COLO829 (cell line): ENCODE measurements around the gene FAM171A1.
"Not testable (repeated sequence)": the region's sequence is repeated elsewhere in the genome, so short reads cannot be mapped to it uniquely, and the experiment has no call there.

Experiments used
- DNase-seq: peaks from one replicate; pipeline ENCODE4 v3.0.0; 2012; ENCODE audit warnings: low spot score

Gene FAM171A1

GRCh38 chr10:15316871-15317464, 54.1 kb downstream of the FAM171A1 start:
- no peak for DNase-seq

GRCh38 chr10:15316145-15316544, 54.9 kb downstream of the FAM171A1 start:
- no peak for DNase-seq

GRCh38 chr10:15315286-15315685, 55.8 kb downstream of the FAM171A1 start:
- DNase-seq, result no peak

GRCh38 chr10:15314482-15315045, 56.5 kb downstream of the FAM171A1 start:
- no peak for DNase-seq

- no peak for DNase-seq
These were observed 57.2 kb downstream of the FAM171A1 start for GRCh38 chr10:15313843-15314242.

- no peak for DNase-seq
These were observed 58.0 kb downstream of the FAM171A1 start for GRCh38 chr10:15313047-15313446.

- DNase-seq, result no peak
These were observed 59.4 kb downstream of the FAM171A1 start for GRCh38 chr10:15311569-15312280.

- no peak for DNase-seq
These were observed 60.1 kb downstream of the FAM171A1 start for GRCh38 chr10:15310776-15311568.

- DNase-seq, result no peak
These were observed 61.9 kb downstream of the FAM171A1 start for GRCh38 chr10:15309221-15309620.

GRCh38 chr10:15306735-15307280, 64.3 kb downstream of the FAM171A1 start:
- no peak for DNase-seq

- DNase-seq, result no peak
These were observed 65.5 kb downstream of the FAM171A1 start for GRCh38 chr10:15305634-15306033.

- no peak for DNase-seq
These were observed 65.9 kb downstream of the FAM171A1 start for GRCh38 chr10:15305161-15305560.

- not testable (repeated sequence) for DNase-seq
These were observed 68.7 kb downstream of the FAM171A1 start for GRCh38 chr10:15302188-15302956.

GRCh38 chr10:15300697-15301096, 70.4 kb downstream of the FAM171A1 start:
- DNase-seq, result no peak

- DNase-seq, result no peak
These were observed 70.9 kb downstream of the FAM171A1 start for GRCh38 chr10:15300145-15300544.

GRCh38 chr10:15296701-15297100, 74.4 kb downstream of the FAM171A1 start:
- DNase-seq, result no peak

- DNase-seq, result no peak
These were observed 75.4 kb downstream of the FAM171A1 start for GRCh38 chr10:15295537-15296325.

- no peak for DNase-seq
These were observed 76.9 kb downstream of the FAM171A1 start for GRCh38 chr10:15293862-15294842.

GRCh38 chr10:15290671-15291070, 80.4 kb downstream of the FAM171A1 start:
- DNase-seq, result no peak

- no peak for DNase-seq
These were observed 80.9 kb downstream of the FAM171A1 start for GRCh38 chr10:15290150-15290549.
